ENCODE data around the gene STAT4.

STAT4 gene

DNA sequence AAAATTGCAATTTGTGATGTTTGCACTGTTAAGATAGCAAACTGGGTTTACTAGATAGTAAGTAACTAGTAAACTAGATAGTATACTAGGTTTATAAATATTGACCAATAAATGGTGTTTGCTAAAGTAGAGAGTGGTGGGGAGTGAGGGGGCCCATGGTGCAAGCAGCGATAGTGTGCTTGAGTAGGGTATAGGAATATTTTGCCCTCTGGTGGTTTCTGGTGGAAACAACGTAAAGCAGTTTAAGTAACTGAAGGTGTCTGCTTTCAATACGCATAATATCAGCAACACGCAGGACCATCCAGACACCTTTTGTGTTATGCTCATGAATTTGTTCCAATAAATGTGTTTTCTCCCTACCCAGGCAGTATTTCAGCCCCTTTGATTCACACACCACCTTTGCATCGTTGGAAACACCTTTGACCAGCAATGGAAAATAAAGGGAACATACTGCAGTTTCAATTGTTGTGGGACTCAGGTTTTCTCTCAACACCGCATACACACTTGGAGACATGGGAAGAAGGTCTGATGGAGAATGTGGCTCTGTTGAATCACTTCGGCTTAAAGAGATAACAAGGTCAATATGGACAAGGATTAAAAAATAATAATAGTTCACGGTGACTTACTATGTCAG is 120.2 kb downstream of the STAT4 start:
- H3K4me3 ChIP-seq: peak overlapping the region; percentile 45
- no peak overlapping the region for H3K27ac ChIP-seq
- peak; percentile 40 for TF ChIP-seq CTCF (IDR thresholded peaks at IDR 0.05)
- DNase-seq (ENCODE audit: low spot score): no peak

- DNase-seq (ENCODE audit: low spot score): no peak
- Histone ChIP-seq H3K4me3 (no peak overlapping the region), H3K27ac (no peak overlapping the region)
- no peak for TF ChIP-seq CTCF (IDR thresholded peaks at IDR 0.05)
These were observed 121.4 kb downstream of the STAT4 start for GRCh38 chr2:191029280-191029950.

GRCh38 chr2:191026377-191026776 is 124.4 kb downstream of the STAT4 start:
- Histone ChIP-seq H3K27ac (no peak overlapping the region), H3K4me3 (no peak overlapping the region)
- no peak for DNase-seq (ENCODE audit: low spot score)
- TF ChIP-seq CTCF (IDR thresholded peaks at IDR 0.05): no peak

DNA sequence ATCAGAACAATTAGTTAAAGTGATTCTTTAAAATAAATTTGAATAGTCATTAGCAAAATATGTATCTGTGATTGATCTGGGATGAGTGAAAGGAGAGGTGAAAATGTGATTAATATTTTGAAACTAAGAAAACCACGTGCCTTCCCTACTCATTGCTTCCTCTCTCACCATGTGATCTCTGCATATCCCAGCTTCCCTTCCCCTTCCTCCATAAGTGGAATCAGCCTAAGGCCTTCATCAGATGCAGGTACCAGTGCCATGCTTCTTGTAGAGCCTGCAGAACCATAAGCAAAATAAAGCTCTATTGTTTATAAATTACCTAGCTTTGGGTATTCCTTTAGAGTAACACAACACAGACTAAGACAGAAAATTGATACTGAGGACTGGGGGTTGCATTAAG is 125.7 kb downstream of the STAT4 start:
- no peak for DNase-seq (ENCODE audit: low spot score)
- no peak for TF ChIP-seq CTCF (IDR thresholded peaks at IDR 0.05)
- Histone ChIP-seq H3K27ac (no peak overlapping the region), H3K4me3 (no peak overlapping the region)

GRCh38 chr2:191023235-191023679 is 127.5 kb downstream of the STAT4 start:
- H3K4me3 ChIP-seq: no peak overlapping the region
- no peak overlapping the region for H3K27ac ChIP-seq
- TF ChIP-seq CTCF (IDR thresholded peaks at IDR 0.05): no peak
- no peak for DNase-seq (ENCODE audit: low spot score)

GRCh38 chr2:191020742-191021381 is 129.9 kb downstream of the STAT4 start:
- peak overlapping the region; percentile 93 for H3K4me3 ChIP-seq
- peak overlapping the region; percentile 91 to 95 for H3K27ac ChIP-seq
- no peak for TF ChIP-seq CTCF (IDR thresholded peaks at IDR 0.05)
- no peak for DNase-seq (ENCODE audit: low spot score)
